Breast epithelium (tissue), 4 donors: ENCODE measurements around the gene SIGLEC7. TPM values are rescaled to one million over a fixed set of nuclear protein-coding genes. Genes with fewer than 3 reads are reported as not detected.
A peak's percentile ranks its signal among the peaks of the same experiment; 100 is the strongest.

ENCODE experiments used
- DNase-seq, 2 donors: peaks; one replicate each; pipeline ENCODE4 v3.0.0-alpha.2; 2019; ENCODE audit warnings: low spot score in 2 of 2
- H3K27ac ChIP-seq, 2 donors: fragments of 200-600 bp; sonication (generic) in 1 of 2; one replicate each; pipeline ENCODE4 v1.5.1; 2016 to 2019; ENCODE audit warnings: mild to moderate bottlenecking in 1 of 2
- H3K27me3 ChIP-seq, 2 donors: fragments of 200-600 bp; sonication (generic) in 1 of 2; one replicate each; pipeline versions ENCODE4 v1.5.1 to v1.6.0; 2017 to 2019; ENCODE audit warnings: control low read depth in 1 of 2, mild to moderate bottlenecking in 1 of 2
- H3K36me3 ChIP-seq: fragments of 200-600 bp; one replicate; pipeline ENCODE4 v1.5.1; 2019
- H3K4me1 ChIP-seq, 2 donors: fragments of 200-600 bp; sonication (generic); one replicate each; pipeline ENCODE4 v1.5.1; 2016 to 2019; ENCODE audit warnings: control low read depth in 1 of 2
- H3K4me3 ChIP-seq, 3 donors: fragments of 200-600 bp; sonication (generic); 1 replicate in 2 of 3; 2 replicates in 1 of 3; pipeline ENCODE4 v1.5.1; 2016 to 2019; ENCODE audit warnings: mild to moderate bottlenecking in 3 of 3, moderate library complexity in 2 of 3
- H3K9me3 ChIP-seq, 2 donors: fragments of 200-600 bp; sonication (generic) in 1 of 2; one replicate each; pipeline ENCODE4 v1.5.1; 2016 to 2019; ENCODE audit warnings: control low read depth in 1 of 2
- CTCF ChIP-seq, 3 donors: fragments of 450-650 bp; IDR thresholded peaks; one replicate each; pipeline ENCODE4 v1.5.1; 2016 to 2017; ENCODE audit warnings: antibody characterized with exemption in 3 of 3, mild to moderate bottlenecking in 3 of 3, moderate library complexity in 3 of 3
- POLR2A ChIP-seq: fragments of 450-650 bp; IDR thresholded peaks from one replicate; pipeline ENCODE4 v1.6.1; 2016; ENCODE audit warnings: antibody characterized with exemption, mild to moderate bottlenecking, moderate library complexity
- POLR2AphosphoS5 ChIP-seq, 3 donors: sonication (generic); formaldehyde crosslinking; IDR thresholded peaks; one replicate each; pipeline ENCODE4 v1.6.1; 2017; ENCODE audit warnings: antibody characterized with exemption in 3 of 3
- intact Hi-C: fragments of 100-400 bp; cut with DNase I; formaldehyde crosslinking; loops from one replicate; pipeline ENCODE4 v1.15.1; 2023; ENCODE audit warnings: low total_unique reads
- total RNA-seq, 3 donors: library from RNA; depleted of rRNA; stranded (reverse); fragments of >200 nt; gene quantifications; one replicate each; pipeline ENCODE4 v1.1.0, GENCODE V29; 2016

The SIGLEC7 gene
- total RNA-seq, 3 donors from 2014 or later = 0.98 to 3.2 (median 1.8) TPM

- Histone ChIP-seq H3K9me3 (no peaks in the 10 kb centered on the region), H3K36me3 (no peaks in the 10 kb centered on the region), H3K27ac (no peak overlapping the region), H3K4me1 (no peaks in the 10 kb centered on the region), H3K27me3 (peaks cover 0 to 8% of the 10 kb centered on the region in 2 donors), H3K4me3 (no peak overlapping the region)
- TF ChIP-seq POLR2A (no peak), CTCF (IDR thresholded peaks at IDR 0.05) (no peak), POLR2AphosphoS5 (IDR thresholded peaks at IDR 0.05) (no peak)
- intact Hi-C loops = no loop called here
- no peak for DNase-seq
Measured at GRCh38 chr19:51148580-51148979, 6.5 kb downstream of the SIGLEC7 start.

- Histone ChIP-seq H3K4me1 (no peaks in the 10 kb centered on the region), H3K9me3 (no peaks in the 10 kb centered on the region), H3K27me3 (peaks cover 0 to 21% of the 10 kb centered on the region in 2 donors), H3K4me3 (no peak overlapping the region), H3K36me3 (no peaks in the 10 kb centered on the region), H3K27ac (no peak overlapping the region)
- intact Hi-C loops = no loop called here
- DNase-seq = no peak
- TF ChIP-seq POLR2AphosphoS5 (IDR thresholded peaks at IDR 0.05) (no peak), POLR2A (no peak)
Measured at GRCh38 chr19:51150627-51151026, 8.5 kb downstream of the SIGLEC7 start.

GRCh38 chr19:51156710-51157109 lies 14.6 kb downstream of the SIGLEC7 start:
- H3K36me3 ChIP-seq = no peaks in the 10 kb centered on the region
- TF ChIP-seq CTCF (IDR thresholded peaks at IDR 0.05) = no peak
- intact Hi-C loops = no loop called here
- peaks cover 0 to 28% of the 10 kb centered on the region in 2 donors for H3K27me3 ChIP-seq
- H3K4me1 ChIP-seq = no peaks in the 10 kb centered on the region
- no peak for DNase-seq
- no peak overlapping the region for H3K4me3 ChIP-seq
- H3K27ac ChIP-seq = no peak overlapping the region
- no peaks in the 10 kb centered on the region for H3K9me3 ChIP-seq

- Histone ChIP-seq H3K4me1 (no peaks in the 10 kb centered on the region), H3K4me3 (no peak overlapping the region), H3K36me3 (no peaks in the 10 kb centered on the region), H3K27me3 (peaks cover 0 to 28% of the 10 kb centered on the region in 2 donors), H3K27ac (no peak overlapping the region), H3K9me3 (no peaks in the 10 kb centered on the region)
- intact Hi-C loops = no loop called here
- no peak for DNase-seq
- no peak for TF ChIP-seq POLR2A
- TF ChIP-seq CTCF (IDR thresholded peaks at IDR 0.05) = no peak
Measured at GRCh38 chr19:51157265-51157664, 15.2 kb downstream of the SIGLEC7 start.

- Histone ChIP-seq H3K4me1 (no peaks in the 10 kb centered on the region), H3K9me3 (no peaks in the 10 kb centered on the region), H3K4me3 (no peak overlapping the region), H3K27me3 (peaks cover 0 to 19% of the 10 kb centered on the region in 2 donors), H3K27ac (no peak overlapping the region), H3K36me3 (no peaks in the 10 kb centered on the region)
- DNase-seq = peak in 1 of 2 donors; percentile 24
- intact Hi-C loops = no loop called here
- TF ChIP-seq POLR2A = no peak
- TF ChIP-seq CTCF (IDR thresholded peaks at IDR 0.05) = peak in 1 of 3 donors; percentile 47
- TF ChIP-seq POLR2AphosphoS5 (IDR thresholded peaks at IDR 0.05) = no peak
Measured at GRCh38 chr19:51158474-51159129, 16.5 kb downstream of the SIGLEC7 start.
